IPS DF 19.7 (cell line): ENCODE measurements around the gene FDX2.
A peak's percentile ranks its signal among the peaks of the same experiment; 100 is the strongest.
"Not testable (repeated sequence)": the region's sequence is repeated elsewhere in the genome, so short reads cannot be mapped to it uniquely, and the experiment has no call there.

ENCODE experiments used
- DNase-seq: peaks from one replicate; pipeline ENCODE4 v3.0.0-alpha.2; 2013; ENCODE audit warnings: low read depth, low spot score

Gene FDX2

DNA sequence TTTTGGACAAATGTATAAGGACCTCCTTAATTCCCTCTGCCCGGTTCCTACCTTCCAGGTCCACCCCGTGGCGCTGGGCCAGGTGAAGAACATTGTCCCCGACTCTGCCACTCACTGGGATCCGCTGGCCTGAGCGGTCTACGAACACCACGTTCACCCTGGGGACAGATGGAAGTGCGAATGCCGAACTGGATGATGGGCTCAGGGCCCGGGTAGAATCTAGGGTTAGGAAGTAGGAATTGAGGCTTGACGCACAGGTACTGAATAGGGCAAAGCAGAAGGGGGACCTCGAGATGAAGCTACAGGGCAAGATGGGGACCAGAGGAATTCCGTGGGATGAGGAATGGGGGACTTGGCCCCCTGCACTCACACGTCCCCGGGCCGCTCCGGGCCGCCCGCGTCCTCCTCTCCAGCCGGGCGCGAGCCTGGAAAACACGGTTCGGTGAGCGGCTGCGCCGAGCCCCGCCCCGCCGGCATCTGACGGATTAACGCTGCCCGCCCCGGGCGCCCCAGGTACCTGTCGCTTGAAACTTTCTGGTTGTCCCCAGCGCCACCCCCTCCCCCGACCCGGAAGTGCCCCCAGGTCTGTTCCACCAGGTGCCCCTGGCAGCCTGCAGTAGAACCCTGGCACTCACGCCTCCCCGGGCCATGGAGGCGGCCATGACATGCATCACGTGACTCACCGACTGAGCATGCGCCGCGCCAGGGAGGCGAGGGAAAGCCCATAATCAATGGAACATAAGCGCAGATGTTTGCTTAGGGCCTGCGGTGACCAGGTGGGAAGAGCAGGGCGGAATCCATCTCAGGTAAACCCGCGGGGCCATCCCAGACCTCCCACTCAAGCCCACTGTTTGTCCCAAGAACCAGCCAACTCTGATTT lies at the start of gene FDX2:
FDX2 (minus strand) TSS at position 681 of the 880 bp plus-strand sequence; CDS start at position 662, 19 bp downstream.
- no peak for DNase-seq

DNA sequence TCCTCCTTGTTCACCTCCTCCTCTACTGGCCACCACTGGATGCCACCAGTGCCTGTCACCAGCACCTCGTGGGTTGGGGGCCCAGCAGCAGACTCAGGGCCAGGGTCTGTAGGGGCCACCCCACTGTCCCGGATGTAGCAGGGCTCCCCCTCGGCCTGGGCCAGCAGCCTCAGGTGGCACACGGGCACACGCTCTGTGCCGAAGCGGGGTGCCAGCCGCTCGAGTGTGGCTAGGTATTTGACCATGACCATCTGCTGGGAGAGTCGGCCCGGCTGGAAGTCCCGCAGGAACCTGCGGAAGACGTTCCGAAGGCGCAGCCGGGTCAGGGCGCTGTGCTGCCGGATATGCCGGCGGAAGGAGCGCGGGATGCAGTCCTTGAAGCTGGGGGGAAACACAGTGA lies 49.7 kb upstream of the FDX2 start:
- DNase-seq, result no peak

DNA sequence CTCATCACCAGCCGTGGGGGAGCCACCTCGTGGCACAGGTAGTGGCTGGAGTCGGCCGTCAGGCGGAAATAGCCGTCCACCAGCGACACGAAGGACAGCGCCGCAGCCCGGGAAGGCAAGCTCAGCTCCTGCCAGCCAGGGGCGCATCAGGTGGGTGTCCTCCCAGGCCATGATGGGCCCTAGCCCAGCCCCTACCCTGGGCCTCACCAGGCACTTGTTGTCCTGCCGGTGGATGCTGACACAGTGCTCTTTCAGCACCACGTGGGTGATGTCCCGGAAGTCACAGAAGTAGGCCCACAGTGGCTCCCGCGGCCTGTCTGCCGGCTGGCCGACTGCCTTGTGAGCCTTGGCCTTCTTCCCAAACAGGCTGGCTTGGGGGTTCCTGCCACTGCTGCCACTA lies 48.8 kb upstream of the FDX2 start:
- DNase-seq, result no peak

DNA sequence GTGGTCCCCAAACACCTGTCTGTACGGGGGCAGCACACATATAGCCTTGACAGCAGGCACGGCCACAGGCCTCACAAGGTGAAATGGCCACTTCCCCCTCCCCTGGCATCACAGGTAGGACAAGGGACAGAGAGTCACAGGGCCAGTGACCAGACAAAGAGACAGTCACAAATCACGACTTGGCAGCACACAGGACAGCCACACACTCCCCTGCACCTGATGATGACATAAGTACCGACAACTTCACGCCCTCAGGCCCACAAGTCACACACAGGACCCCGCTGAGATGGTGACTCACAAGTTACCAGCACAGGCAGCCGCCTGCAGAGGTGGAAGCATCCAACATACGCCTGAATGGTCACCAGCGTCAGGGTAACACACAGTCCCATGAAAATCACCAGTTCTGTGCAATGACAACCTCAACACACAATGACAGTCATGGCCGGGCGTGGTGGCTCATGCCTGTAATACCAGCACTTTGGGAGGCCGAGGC lies 48.0 kb upstream of the FDX2 start:
- no peak for DNase-seq

DNA sequence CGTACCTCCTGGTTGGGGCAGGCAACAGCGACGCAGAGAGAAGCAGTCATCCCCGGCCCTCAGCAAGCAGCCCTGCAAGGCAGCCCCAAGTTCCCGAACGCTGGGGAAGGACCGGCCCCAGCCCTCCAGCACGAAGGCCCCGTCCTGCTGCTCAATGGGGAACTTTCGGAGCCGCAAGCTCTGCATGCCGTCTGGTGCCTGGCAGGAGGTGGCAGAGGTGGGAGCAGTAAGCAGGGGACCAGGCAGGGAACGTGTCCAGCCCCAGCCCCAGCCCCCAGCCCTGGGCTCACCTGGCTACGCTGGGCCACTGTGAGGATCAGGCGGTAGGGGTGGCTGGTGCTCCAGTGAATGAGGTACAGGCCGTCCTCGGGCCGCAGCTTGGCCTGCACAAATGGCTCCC lies 46.4 kb upstream of the FDX2 start:
- DNase-seq, result no peak

DNA sequence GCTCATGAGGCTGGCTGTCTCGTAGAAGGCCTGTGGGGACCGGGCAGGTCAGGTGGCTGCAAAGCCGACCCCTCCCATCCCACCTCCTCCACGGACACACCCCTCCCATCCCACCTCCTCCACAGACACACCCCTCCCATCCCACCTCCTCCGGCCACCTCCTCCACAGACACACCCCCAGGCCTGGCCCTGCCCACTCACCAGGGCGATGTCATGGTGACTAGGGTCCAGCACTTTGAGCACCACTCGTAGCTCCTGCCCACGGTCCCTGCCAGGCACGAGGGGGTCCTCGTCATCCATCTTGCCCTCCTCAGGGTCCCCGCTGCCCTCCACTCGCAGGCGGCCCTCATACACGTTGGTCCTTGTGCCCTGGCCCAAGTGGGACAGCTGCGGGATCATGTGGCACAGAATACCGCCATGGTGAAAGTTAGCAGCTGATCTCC lies 45.8 kb upstream of the FDX2 start:
- DNase-seq, result no peak

DNA sequence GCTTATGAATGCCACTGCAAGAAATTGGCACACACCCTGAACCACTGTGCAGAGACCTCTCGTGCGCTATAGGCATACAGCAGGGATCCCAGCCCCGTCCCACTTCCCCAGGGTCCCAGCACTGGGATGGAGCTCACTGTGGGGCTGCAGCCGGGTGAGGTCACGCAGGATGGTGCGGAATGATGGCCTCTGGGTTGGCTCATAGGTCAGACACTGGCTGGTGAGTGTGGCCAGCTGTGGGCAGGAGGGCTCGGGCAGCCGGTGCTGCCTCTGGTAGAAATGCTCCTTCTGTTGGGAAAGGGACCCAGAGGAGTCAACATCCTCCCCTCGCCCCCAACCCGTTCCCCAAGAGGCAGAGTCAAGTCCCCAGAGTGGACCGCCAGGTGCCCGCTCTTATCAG lies 40.6 kb upstream of the FDX2 start:
- DNase-seq, result no peak

DNA sequence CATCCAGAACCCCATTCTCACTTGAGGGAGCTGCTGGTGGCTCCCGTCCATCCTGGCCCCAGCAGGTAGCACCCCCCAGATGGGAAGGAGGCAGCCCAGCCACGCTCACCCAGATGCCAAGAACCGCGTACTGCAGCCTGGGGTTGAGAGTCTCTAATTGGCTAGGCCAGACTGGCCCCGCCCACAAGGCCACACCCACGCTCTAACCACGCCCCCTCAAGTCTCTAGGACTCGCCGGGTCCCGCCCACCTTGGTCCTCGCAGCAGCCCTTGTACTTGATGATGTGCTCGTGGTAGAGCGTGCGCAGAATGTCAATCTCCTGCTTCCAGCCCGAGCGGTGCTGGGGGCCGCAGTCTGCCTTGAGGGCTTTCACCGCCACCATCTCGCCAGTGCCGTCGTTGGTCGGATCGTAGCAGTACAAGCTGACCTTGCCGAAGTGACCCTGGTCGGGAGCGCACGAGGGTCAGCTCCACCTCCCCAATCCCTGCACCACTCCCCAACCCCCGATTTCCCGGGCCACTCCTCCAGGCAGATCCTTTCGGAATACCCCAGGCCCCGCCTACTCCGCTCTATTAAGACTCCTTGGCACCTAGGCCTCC lies 38.1 kb upstream of the FDX2 start:
- peak; percentile 81 for DNase-seq

DNA sequence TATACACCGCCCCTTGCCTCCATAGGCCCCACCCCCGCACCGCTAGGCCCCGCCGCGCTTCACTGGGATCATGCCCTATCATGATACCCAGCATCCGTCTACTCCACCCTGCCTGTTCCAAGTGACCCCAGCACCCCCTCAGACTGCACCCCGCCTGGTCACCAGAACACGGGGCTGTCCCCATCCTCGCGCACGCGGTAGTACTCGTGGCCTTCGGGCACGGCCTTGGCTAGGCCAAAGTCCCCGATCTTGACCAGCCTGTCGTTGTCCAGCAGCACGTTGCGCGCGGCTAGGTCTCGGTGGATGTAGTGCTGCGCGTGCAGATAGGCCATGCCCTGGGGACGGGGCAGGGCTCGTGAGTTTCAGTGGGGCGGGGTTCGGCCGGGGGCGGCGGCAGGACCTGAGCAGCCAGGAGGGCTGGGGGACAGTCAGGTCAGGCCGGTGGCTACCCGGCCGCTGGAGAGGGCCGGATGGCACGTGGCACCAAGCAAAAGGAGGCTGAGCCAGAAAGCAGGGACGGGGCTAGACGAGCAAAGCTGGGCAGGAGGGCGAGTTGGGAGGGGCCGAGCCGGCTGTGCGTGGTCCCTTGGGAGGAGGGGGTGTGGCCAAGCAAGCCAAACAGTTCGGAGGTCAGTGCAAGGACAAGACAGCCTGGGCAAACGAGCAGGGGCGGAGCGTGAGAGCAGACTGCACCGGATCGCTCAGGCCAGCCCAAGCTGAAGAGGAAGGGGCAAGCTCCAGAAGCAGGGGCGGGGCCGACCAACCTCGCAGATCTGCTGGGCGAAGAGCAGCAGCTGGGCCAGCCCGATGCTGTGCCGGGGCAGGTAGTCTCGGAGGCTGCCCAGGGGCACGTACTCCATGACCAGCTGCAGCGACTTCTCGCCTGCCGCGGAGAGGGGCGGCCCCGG lies 37.2 kb upstream of the FDX2 start:
- peak; percentile 80 for DNase-seq

DNA sequence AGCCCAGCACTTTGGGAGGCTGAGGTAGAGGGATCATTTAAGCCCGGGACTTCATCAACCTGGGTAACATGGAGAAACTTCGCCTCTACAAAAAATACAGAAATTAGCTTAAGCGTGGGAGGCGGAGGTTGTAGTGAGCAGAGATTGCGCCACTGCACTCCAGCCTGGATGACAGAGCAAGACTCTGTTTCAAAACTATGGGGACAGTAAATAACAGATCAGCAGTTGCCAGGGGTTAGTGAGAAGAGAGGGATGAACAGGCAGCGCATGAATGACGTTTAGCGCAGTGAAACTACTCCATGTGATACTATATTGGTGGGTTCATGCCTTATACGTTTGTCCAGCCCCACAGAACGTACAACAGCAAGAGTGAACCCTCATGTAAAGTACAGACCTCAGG lies 30.7 kb upstream of the FDX2 start:
- DNase-seq, result no peak

DNA sequence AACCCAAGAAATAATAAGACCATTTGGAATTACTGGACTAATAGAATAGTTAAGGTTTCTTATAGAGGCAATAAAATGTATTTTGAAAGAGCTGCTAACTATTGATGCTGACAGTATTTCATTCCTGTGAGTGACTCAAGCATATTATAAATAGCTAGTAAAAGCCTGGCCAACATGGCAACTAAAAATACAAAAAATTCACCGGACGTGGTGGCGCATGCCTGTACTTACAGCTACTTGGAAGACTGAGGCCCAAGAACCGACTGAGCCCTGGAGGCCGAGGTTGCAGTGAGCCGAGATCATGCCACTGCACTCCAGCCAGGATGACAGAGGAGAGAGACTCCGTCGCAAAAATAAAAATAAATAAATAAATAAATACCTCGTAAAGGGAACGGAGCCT lies 29.0 kb upstream of the FDX2 start:
- no peak for DNase-seq

DNA sequence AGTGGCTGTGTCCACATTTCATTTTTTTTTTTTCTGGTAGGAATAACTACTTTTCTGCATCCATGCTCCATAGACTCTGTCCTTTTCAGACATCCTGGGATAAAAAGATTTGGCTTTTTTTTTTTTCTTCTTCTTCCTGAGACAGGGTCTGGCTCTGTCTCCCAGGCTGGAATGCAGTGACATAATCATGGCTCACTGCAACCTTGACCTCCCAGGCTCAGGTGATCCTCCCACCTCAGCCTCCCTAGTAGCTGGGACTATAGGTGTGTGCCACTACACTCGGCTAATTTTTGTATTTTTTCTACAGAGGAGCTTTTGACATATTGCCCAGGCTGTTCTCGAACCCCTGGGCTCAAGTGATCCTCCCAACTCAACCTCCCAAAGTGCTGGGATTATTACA lies 27.7 kb upstream of the FDX2 start:
- DNase-seq, result no peak

DNA sequence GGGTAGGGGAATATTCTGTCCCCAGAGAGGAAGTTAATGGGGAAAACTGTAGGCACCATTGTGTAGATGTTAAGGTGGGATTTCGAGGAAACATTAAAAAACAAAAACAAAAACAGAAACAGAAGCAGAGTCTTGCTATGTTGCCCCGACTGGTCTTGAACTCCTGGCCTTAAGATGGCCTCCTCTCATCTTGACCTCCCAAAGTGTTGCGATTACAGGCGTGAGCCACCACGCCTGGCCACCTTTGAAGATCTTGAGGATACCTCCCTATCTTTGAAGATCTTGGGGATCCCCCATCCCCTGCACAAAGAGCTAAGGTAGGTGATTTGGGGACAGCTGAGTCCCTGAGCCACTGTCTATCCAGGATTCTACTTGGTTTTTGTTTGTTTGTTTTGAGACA lies 24.2 kb upstream of the FDX2 start:
- no peak for DNase-seq

DNA sequence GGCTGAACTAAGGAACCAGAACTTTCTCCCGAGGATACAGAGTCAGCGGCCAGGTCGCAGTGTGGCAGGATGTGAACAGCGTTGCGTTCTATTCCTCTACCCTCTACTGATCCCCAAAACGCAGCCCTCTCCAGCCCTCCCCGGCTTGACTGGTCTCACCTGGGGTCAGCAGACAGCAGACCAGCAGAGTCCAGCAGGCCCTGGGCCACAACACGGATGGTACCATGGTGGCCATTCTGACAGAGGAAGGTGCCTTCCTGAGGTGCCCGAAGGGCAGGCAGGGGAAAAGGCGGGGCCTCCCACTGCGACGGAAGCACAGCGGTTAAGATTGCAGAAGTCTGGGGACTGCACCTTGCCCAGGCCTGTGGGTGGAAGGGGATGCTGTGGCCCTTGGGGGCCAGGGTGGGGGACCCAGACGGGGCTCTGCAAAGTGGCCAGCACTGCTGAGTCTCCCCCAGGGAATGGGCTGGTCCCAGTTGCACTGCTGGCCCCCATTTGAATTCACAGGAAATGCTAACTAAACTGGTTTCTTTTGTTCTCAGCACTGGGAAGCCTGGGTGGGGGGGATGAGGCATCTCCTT lies 23.7 kb upstream of the FDX2 start, which contains the start of gene ICAM3:
ICAM3 (minus strand) TSS at position 245 of the 581 bp plus-strand sequence; CDS start at position 235, 10 bp downstream.
- DNase-seq, result no peak

DNA sequence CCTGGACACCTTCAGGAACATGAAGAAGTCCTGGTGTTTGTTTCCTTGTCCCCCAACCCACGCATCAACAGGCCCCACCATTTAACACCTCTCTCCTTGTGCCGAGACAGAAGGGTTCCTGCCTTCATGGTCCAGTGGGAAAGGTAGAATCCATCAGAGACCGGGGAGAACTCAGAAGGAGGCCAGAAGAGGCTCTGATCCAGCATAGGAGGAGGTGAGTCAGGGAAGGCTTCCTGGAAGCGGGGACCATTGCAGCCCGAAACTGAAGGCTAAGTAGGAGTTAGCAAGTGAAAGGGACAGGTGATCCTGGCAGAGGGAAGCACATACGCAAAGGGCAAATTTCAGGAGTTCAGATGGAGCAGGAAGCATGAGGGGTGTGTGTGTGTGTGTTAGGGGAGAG lies 23.1 kb upstream of the FDX2 start:
- no peak for DNase-seq

DNA sequence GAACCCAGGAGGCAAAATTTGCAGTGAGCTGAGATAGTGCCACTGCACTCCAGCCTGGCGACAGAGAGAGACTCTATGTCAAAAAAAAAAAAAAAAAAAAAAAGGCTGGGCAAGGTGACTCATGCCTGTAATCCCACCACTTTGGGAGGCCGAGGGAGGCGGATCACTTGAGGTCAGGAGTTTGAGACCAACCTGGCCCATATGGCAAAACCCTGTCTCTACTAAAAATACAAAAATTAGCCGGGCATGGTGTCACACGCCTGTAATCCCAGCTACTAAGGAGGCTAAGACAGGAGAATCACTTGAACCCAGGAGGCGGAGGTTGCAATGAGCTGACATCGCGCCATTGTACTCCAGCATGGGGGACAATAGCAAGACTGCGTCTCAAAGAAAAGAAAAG lies 20.9 kb upstream of the FDX2 start:
- DNase-seq, result not testable (repeated sequence)

DNA sequence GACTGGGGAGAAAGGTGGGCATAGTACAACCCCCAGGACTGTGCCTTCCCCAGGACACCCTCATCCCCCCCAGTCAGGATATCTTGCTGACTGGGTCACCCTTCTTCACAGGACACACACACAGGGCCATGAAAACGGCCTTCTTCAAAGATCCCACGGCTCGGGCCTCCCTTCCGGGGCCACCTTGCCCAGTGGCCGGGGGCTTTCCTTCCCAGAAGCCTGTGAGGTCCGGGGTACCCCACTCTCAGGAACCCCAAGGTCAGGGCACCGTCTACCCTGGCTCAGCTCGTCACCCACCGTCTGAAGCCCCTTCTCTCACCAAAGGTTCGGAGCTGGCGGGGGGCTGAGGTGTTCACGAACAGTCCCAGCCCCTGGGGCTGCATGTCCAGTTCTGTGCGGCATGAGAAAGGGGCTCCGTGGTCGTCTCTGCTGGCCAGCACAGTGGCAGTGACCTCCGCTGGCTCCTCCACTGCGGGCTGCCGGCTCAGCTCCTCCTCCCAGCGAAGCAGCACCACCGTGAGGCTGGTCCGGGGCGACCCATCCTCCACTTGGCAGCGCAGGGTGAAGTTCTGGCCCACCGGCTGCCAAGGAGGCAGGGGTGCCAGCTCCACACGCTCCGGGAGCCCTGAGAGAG lies 19.7 kb upstream of the FDX2 start:
- no peak for DNase-seq

DNA sequence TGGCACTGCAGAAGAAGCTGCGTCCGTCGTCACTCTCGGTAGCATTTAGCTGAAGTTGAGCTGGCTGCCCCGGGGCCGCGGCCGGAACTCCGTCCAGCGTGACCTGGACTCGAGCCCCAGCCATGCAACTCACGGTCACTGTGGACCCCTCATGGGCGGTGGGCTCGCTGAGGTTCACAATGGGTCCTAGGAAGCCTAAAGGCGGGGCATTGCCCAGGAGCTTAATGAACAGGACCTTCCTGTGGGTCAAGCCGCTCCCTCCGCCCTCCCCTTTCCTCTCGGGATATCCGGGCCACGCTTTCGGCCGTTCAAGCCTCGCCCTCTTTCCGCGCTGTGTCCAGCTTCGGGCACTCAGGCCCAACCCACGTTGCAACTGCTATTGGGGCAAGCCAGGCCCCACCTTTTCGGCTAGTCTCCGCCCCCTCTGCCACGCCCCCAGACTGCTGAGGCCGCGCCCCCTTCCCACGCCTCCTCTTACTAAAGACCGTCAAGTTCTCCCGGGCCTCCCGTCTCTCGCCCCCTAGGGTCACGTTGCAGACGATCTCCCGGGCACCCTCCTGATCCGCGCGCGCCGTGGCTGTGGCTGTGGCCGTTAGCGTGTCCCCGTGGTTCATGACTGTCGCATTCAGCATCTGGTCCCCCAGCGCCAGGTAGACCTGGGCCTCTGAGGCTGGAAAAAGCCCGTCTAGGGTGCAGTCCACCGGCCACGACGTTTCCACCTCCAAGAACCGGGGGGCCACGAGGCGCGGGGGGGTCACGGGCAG lies 19.0 kb upstream of the FDX2 start:
- no peak for DNase-seq

DNA sequence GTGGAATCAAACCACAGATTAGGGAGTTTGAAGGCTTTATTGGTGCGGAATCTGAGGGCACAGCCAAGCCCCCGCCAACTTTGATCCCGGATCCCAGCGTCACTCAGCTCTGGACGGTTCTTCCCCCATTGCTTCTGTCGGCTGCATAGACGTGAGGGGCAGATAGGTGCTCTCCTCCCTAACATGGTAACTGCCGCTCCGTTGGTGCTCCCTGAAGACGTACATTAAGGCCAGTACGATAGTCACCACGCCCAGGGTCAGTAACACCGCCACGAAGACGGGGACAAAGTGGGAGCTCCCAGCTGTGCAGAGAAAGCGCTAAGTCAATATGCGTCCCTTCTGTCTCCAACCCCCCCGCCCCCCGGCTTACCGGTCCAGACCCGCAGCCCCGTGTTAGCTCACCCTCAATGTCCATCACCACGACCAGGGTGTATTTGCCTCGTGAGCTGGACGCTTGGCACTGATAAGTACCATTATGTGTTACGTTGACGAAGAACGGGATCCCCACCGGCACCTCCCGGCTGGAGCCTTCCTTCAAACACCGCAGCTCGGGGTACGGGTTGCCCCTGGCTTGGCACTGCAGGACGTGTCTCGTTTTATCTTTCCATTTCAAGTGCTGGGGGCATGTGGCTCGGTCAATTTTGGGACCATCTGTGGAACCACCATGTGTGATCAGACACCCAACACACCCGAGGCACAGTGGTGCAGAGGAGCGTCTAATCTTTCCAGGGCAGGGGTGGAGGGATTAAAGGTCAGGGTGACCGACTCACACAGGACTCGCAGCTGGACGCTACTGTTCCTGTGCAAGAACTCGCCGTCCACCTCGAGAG lies 18.2 kb upstream of the FDX2 start:
- no peak for DNase-seq
